ENCODE results near the gene TMEM245.
"Not testable (repeated sequence)": the region's sequence is repeated elsewhere in the genome, so short reads cannot be mapped to it uniquely, and the experiment has no call there.

Gene TMEM245

GRCh38 chr9:109132567-109133021, 12.8 kb upstream of the TMEM245 start:
- H3K27ac ChIP-seq (ENCODE audit: low read depth, low read length): no peak overlapping the region
- H3K79me2 ChIP-seq (ENCODE audit: control insufficient read depth, low read length): no peaks in the 10 kb centered on the region
- H3K4me1 ChIP-seq (ENCODE audit: control insufficient read depth, low read length): no peaks in the 10 kb centered on the region
- H3K9me3 ChIP-seq (ENCODE audit: control insufficient read depth, insufficient read depth, low read length): no peaks in the 10 kb centered on the region
- H4K20me1 ChIP-seq (ENCODE audit: control insufficient read depth, insufficient read depth, low read depth, low read length): no peaks in the 10 kb centered on the region
- TF ChIP-seq CTCF (IDR thresholded peaks at IDR 0.05; ENCODE audit: low read depth, low read length, poor library complexity, severe bottlenecking): no peak
- TF ChIP-seq EZH2phosphoT487 (IDR thresholded peaks at IDR 0.05; ENCODE audit: borderline replicate concordance, low read length): no peak
- no peak overlapping the region for H3K4me3 ChIP-seq (ENCODE audit: low read length)
- H3K27me3 ChIP-seq (ENCODE audit: control insufficient read depth, low read length): peaks cover 8% of the 10 kb centered on the region; the same call in 1 of the 2 replicates
- no peaks in the 10 kb centered on the region for H3F3A ChIP-seq (ENCODE audit: control insufficient read depth, insufficient read depth)
- H3K4me2 ChIP-seq (ENCODE audit: low read length): no peak overlapping the region
- H3K9me2 ChIP-seq (replicated peaks; ENCODE audit: control insufficient read depth, low read length): no peaks in the 10 kb centered on the region
- no peaks in the 10 kb centered on the region for H3K36me3 ChIP-seq (ENCODE audit: control insufficient read depth, low read length)

GRCh38 chr9:109129470-109130197, 9.9 kb upstream of the TMEM245 start:
- Histone ChIP-seq H4K20me1 (ENCODE audit: control insufficient read depth, insufficient read depth, low read depth, low read length) (no peaks in the 10 kb centered on the region), H3K4me2 (ENCODE audit: low read length) (no peak overlapping the region), H3K9me2 (replicated peaks; ENCODE audit: control insufficient read depth, low read length) (no peaks in the 10 kb centered on the region), H3K27me3 (ENCODE audit: control insufficient read depth, low read length) (peaks cover 6% of the 10 kb centered on the region; the same call in 1 of the 2 replicates), H3K4me3 (ENCODE audit: low read length) (no peak overlapping the region), H3K9me3 (ENCODE audit: control insufficient read depth, insufficient read depth, low read length) (no peaks in the 10 kb centered on the region), H3F3A (ENCODE audit: control insufficient read depth, insufficient read depth) (no peaks in the 10 kb centered on the region), H3K79me2 (ENCODE audit: control insufficient read depth, low read length) (no peaks in the 10 kb centered on the region), H3K36me3 (ENCODE audit: control insufficient read depth, low read length) (no peaks in the 10 kb centered on the region), H3K4me1 (ENCODE audit: control insufficient read depth, low read length) (no peaks in the 10 kb centered on the region), H3K27ac (ENCODE audit: low read depth, low read length) (no peak overlapping the region)
- TF ChIP-seq CTCF (IDR thresholded peaks at IDR 0.05; ENCODE audit: low read depth, low read length, poor library complexity, severe bottlenecking): no peak
- no peak for TF ChIP-seq EZH2phosphoT487 (IDR thresholded peaks at IDR 0.05; ENCODE audit: borderline replicate concordance, low read length)

- not testable (repeated sequence) for H3F3A ChIP-seq (ENCODE audit: control insufficient read depth, insufficient read depth); H3K9me3 ChIP-seq (ENCODE audit: control insufficient read depth, insufficient read depth, low read length); H3K79me2 ChIP-seq (ENCODE audit: control insufficient read depth, low read length); H3K4me3 ChIP-seq (ENCODE audit: low read length); H3K4me2 ChIP-seq (ENCODE audit: low read length); H3K9me2 ChIP-seq (replicated peaks; ENCODE audit: control insufficient read depth, low read length); H3K36me3 ChIP-seq (ENCODE audit: control insufficient read depth, low read length); H3K4me1 ChIP-seq (ENCODE audit: control insufficient read depth, low read length); H3K27me3 ChIP-seq (ENCODE audit: control insufficient read depth, low read length); H4K20me1 ChIP-seq (ENCODE audit: control insufficient read depth, insufficient read depth, low read depth, low read length); H3K27ac ChIP-seq (ENCODE audit: low read depth, low read length)
Observed at GRCh38 chr9:109126671-109127070, 6.9 kb upstream of the TMEM245 start.

- H3F3A ChIP-seq (ENCODE audit: control insufficient read depth, insufficient read depth): no peaks in the 10 kb centered on the region
- H3K27me3 ChIP-seq (ENCODE audit: control insufficient read depth, low read length): no peaks in the 10 kb centered on the region
- TF ChIP-seq CTCF (IDR thresholded peaks at IDR 0.05; ENCODE audit: low read depth, low read length, poor library complexity, severe bottlenecking): no peak
- no peak for TF ChIP-seq EZH2phosphoT487 (IDR thresholded peaks at IDR 0.05; ENCODE audit: borderline replicate concordance, low read length)
- peaks cover 10% of the 10 kb centered on the region for H3K79me2 ChIP-seq (ENCODE audit: control insufficient read depth, low read length)
- H3K36me3 ChIP-seq (ENCODE audit: control insufficient read depth, low read length): peaks cover under 1% of the 10 kb centered on the region; the same call in 1 of the 2 replicates
- H3K9me2 ChIP-seq (replicated peaks; ENCODE audit: control insufficient read depth, low read length): 0 out of 2 replicates have a peak, but pooled peaks cover 3% of the 10 kb centered on the region
- no peaks in the 10 kb centered on the region for H3K9me3 ChIP-seq (ENCODE audit: control insufficient read depth, insufficient read depth, low read length)
- H3K4me2 ChIP-seq (ENCODE audit: low read length): no peak overlapping the region
- peaks cover 10% of the 10 kb centered on the region for H3K4me1 ChIP-seq (ENCODE audit: control insufficient read depth, low read length)
- no peak overlapping the region for H3K4me3 ChIP-seq (ENCODE audit: low read length)
- no peak overlapping the region for H3K27ac ChIP-seq (ENCODE audit: low read depth, low read length)
- H4K20me1 ChIP-seq (ENCODE audit: control insufficient read depth, insufficient read depth, low read depth, low read length): peaks cover under 1% of the 10 kb centered on the region; the same call in 1 of the 2 replicates
Observed at GRCh38 chr9:109124121-109124520, 4.4 kb upstream of the TMEM245 start.

Data from DOHH2 (cell line).